ENCODE results near the gene TMEM200A.
"Not testable (repeated sequence)": the region's sequence is repeated elsewhere in the genome, so short reads cannot be mapped to it uniquely, and the experiment has no call there.

Gene TMEM200A

GRCh38 chr6:130365166-130366106 is at the start of gene TMEM200A:
Gene TMEM200A (plus strand): TSS chr6:130366017. CDS start chr6:130440423, 74,406 bp downstream.
- peak; percentile 31 for DNase-seq (ENCODE audit: low read depth)

GRCh38 chr6:130320908-130321307 is 44.9 kb upstream of the TMEM200A start:
- DNase-seq (ENCODE audit: low read depth) = no peak

- DNase-seq (ENCODE audit: low read depth) = peak; percentile 17
Measured at GRCh38 chr6:130322673-130323268, 43.0 kb upstream of the TMEM200A start.

GRCh38 chr6:130324657-130325056 is 41.2 kb upstream of the TMEM200A start:
- no peak for DNase-seq (ENCODE audit: low read depth)

GRCh38 chr6:130326496-130326895 is 39.3 kb upstream of the TMEM200A start:
- no peak for DNase-seq (ENCODE audit: low read depth)

GRCh38 chr6:130337534-130337933 is 28.3 kb upstream of the TMEM200A start:
- DNase-seq (ENCODE audit: low read depth) = no peak

GRCh38 chr6:130346324-130346723 is 19.5 kb upstream of the TMEM200A start:
- not testable (repeated sequence) for DNase-seq (ENCODE audit: low read depth)

GRCh38 chr6:130354322-130354721 is 11.5 kb upstream of the TMEM200A start:
- no peak for DNase-seq (ENCODE audit: low read depth)

- DNase-seq (ENCODE audit: low read depth) = no peak
Measured at GRCh38 chr6:130355572-130355971, 10.2 kb upstream of the TMEM200A start.

GRCh38 chr6:130357436-130357835 is 8.4 kb upstream of the TMEM200A start:
- no peak for DNase-seq (ENCODE audit: low read depth)

- no peak for DNase-seq (ENCODE audit: low read depth)
Measured at GRCh38 chr6:130359736-130360135, 6.1 kb upstream of the TMEM200A start.

- no peak for DNase-seq (ENCODE audit: low read depth)
Measured at GRCh38 chr6:130362128-130362527, 3.7 kb upstream of the TMEM200A start.

- no peak for DNase-seq (ENCODE audit: low read depth)
Measured at GRCh38 chr6:130364224-130364780, 1.5 kb upstream of the TMEM200A start.

GRCh38 chr6:130366107-130367005 is 539 bp downstream of the TMEM200A start:
- no peak for DNase-seq (ENCODE audit: low read depth)

- DNase-seq (ENCODE audit: low read depth) = no peak
Measured at GRCh38 chr6:130367767-130368166, 1.9 kb downstream of the TMEM200A start.

- no peak for DNase-seq (ENCODE audit: low read depth)
Measured at GRCh38 chr6:130368576-130368975, 2.8 kb downstream of the TMEM200A start.

GRCh38 chr6:130369831-130370230 is 4.0 kb downstream of the TMEM200A start:
- no peak for DNase-seq (ENCODE audit: low read depth)

GRCh38 chr6:130371921-130372420 is 6.2 kb downstream of the TMEM200A start:
- DNase-seq (ENCODE audit: low read depth) = no peak

GRCh38 chr6:130372786-130373185 is 7.0 kb downstream of the TMEM200A start:
- no peak for DNase-seq (ENCODE audit: low read depth)

- DNase-seq (ENCODE audit: low read depth) = no peak
Measured at GRCh38 chr6:130373992-130374391, 8.2 kb downstream of the TMEM200A start.

- DNase-seq (ENCODE audit: low read depth) = no peak
Measured at GRCh38 chr6:130376936-130377335, 11.1 kb downstream of the TMEM200A start.

- no peak for DNase-seq (ENCODE audit: low read depth)
Measured at GRCh38 chr6:130377371-130377770, 11.6 kb downstream of the TMEM200A start.

Measured in stimulated activated CD8-positive, alpha-beta memory T cell treated with anti-CD3 and anti-CD28 coated beads, Interleukin-4, amount 100 ng/mL, for 24 hours (primary cell).